CD4-positive, alpha-beta T cell (primary cell): ENCODE data around the gene ULK2. TPM values are rescaled to one million over a fixed set of nuclear protein-coding genes. Genes with fewer than 3 reads are reported as not detected.
A peak's percentile ranks its signal among the peaks of the same experiment; 100 is the strongest.

Source experiments
- ATAC-seq: fragments of 200-7000 bp; cut with Tn5 transposase; one replicate; pipeline ENCODE4 v1.10.0; 2022; ENCODE audit warnings: mild to moderate bottlenecking; ENCODE audit not compliant: poor library complexity
- CTCF ChIA-PET: fragments of 350-600 bp; sonication (Branson Sonifier 250); formaldehyde crosslinking; loops from one replicate; lab custom pipeline; 2021; ENCODE audit warnings: antibody characterized with exemption, inconsistent platforms; lab: Charles Lee
- POLR2A ChIA-PET: fragments of 350-600 bp; sonication (Branson Sonifier 250); formaldehyde crosslinking; loops from one replicate; lab custom pipeline; 2021; ENCODE audit warnings: antibody characterized with exemption, inconsistent platforms; lab: Charles Lee
- DNase-seq, 14 experiments: peaks; one replicate each; pipeline ENCODE4 v3.0.0-alpha.2; 2013 to 2020; ENCODE audit warnings: mixed read lengths in 2 of 14
- H3K27ac ChIP-seq, 2 donors: one replicate each; pipeline versions ENCODE4 v1.5.1 to v1.7.0; 2013; ENCODE audit warnings: low read length in 2 of 2, low read depth in 1 of 2, mild to moderate bottlenecking in 1 of 2
- H3K27me3 ChIP-seq, 2 experiments: 1 replicate in 1 of 2; 2 replicates in 1 of 2; pipeline versions ENCODE4 v1.6.1 to v1.7.0; 2013; ENCODE audit warnings: low read length in 2 of 2, control low read depth in 1 of 2, mild to moderate bottlenecking in 1 of 2, moderate library complexity in 1 of 2; ENCODE audit not compliant: insufficient read depth in 2 of 2, control insufficient read depth in 1 of 2
- H3K36me3 ChIP-seq: one replicate; pipeline ENCODE4 v1.6.1; 2013; ENCODE audit warnings: low read length, control low read depth; ENCODE audit not compliant: insufficient read depth
- H3K4me1 ChIP-seq: one replicate; pipeline ENCODE4 v1.6.1; 2013; ENCODE audit warnings: low read length, control low read depth; ENCODE audit not compliant: insufficient read depth
- H3K4me3 ChIP-seq: one replicate; pipeline ENCODE4 v1.5.1; 2013; ENCODE audit warnings: mild to moderate bottlenecking, low read length, moderate library complexity
- H3K9me3 ChIP-seq, 2 experiments: 1 replicate in 1 of 2; 2 replicates in 1 of 2; pipeline versions ENCODE4 v1.6.1 to v1.7.0; 2013; ENCODE audit warnings: low read length in 2 of 2, mild to moderate bottlenecking in 2 of 2, control low read depth in 1 of 2, moderate library complexity in 1 of 2; ENCODE audit not compliant: control insufficient read depth in 1 of 2, insufficient read depth in 1 of 2
- H3K27ac Mint-ChIP-seq: one replicate; pipeline ENCODE4 v1.8.0; 2020; ENCODE audit warnings: mixed read lengths
- H3K27me3 Mint-ChIP-seq: one replicate; pipeline ENCODE4 v1.8.0; 2021; ENCODE audit warnings: mixed read lengths
- H3K36me3 Mint-ChIP-seq: one replicate; pipeline ENCODE4 v1.8.0; 2021; ENCODE audit warnings: low read depth, mixed read lengths
- H3K4me1 Mint-ChIP-seq: one replicate; pipeline ENCODE4 v1.8.0; 2021; ENCODE audit warnings: low read depth, mixed read lengths
- H3K4me3 Mint-ChIP-seq: one replicate; pipeline ENCODE4 v1.8.0; 2020; ENCODE audit warnings: mild to moderate bottlenecking, mixed read lengths
- H3K9me3 Mint-ChIP-seq: one replicate; pipeline ENCODE4 v1.8.0; 2020; ENCODE audit warnings: mixed read lengths
- CTCF ChIP-seq: fragments of 200-600 bp; IDR thresholded peaks from one replicate; pipeline ENCODE4 v1.8.0; 2022; ENCODE audit warnings: antibody characterized with exemption, mild to moderate bottlenecking
- intact Hi-C, 2 experiments: fragments of 100-400 bp; cut with DNase I in 1 of 2; cut with micrococcal nuclease in 1 of 2; formaldehyde crosslinking; loops; one replicate each; pipeline versions ENCODE4 v1.15.1 to v1.9.0; 2023 to 2025; cut with DNase I, micrococcal nuclease
- total RNA-seq, 174 experiments: library from RNA in 2 of 174; stranded (reverse) in 2 of 174; gene quantifications; one replicate each; pipeline ENCODE4 v1.2.3 and lab custom pipeline; 2021 to 2026

Gene ULK2
- total RNA-seq, 2 experiments from 2014 or later = 17.1 to 18.3 TPM

DNA sequence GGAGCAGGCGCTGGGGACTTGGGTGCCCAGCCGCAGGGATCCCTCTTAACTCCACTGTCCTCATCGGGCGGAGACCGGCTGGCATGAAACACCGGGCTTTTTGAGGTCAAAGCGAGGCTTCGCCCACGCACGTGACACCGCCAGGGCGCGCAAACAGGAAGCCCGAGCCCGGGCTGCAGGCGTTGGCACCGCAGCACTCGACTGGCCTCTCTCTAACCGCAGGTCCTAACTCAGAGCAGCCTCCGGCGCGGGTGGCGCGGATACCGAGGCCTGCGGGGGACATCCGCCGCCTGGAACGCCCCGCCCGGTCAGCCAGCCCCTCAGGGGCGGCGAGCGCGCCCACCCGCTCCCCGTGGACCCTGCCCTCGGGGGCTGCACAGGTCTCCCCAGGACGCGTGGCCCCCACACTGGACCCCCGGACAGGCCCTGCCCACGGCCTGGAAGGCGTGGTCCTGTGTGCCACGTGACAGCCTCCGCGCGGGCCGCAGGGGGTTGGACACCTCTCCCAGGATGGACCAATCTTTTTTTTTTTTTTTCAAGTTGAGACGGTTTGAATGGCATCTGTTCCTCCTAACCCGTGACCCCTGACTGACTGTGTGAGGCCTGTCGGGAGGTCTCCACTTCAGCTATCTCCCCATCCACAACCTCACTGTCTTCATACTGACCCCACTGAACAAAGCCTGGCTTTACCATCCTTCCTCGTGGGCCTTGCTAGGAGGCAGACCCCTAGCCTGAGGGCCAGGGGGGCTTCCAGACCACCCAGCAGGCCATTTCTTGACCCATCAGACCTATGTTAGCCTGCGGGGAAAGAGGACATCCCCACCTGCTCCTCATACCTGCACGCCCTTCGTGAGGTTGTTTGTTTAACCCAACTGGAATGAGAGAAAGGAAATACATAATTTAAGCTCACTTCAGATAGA is 143.0 kb downstream of the ULK2 start:
- POLR2A ChIA-PET = interaction anchor here (1.0 kb wide), 1 partner anchor 347 kb away, joined by 3 read pairs; no protein-coding TSS in a partner anchor

DNA sequence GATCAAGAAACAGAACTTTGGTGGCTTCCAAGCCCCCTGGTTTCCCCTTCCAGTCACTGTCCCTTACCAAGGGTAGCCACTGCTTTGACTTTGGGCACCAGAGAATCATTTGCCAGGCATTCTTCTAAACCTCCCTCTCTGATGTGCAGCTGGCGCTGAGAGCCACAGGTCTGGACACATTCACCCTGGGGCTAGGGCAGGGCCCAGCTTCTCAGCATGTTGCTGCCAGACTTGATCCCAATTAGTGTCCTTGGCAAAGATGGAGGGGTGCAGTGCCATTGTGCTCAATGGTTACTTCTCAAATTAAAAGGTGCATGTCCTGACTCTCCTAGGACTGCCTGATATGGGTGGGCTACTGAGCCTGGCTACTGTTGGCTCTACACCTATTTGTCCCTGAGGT is 143.8 kb downstream of the ULK2 start:
- peak overlapping the region; percentile 63 for H3K27ac Mint-ChIP-seq
- no peaks in the 10 kb centered on the region for H3K36me3 Mint-ChIP-seq
- intact Hi-C loops = no loop called here
- peak overlapping the region; percentile 41 for H3K4me3 ChIP-seq
- no peak for TF ChIP-seq CTCF
- peaks cover 28% of the 10 kb centered on the region for H3K4me1 ChIP-seq
- H3K9me3 ChIP-seq = no peaks in the 10 kb centered on the region
- no peaks in the 10 kb centered on the region for H3K36me3 ChIP-seq
- no peaks in the 10 kb centered on the region for H3K27me3 Mint-ChIP-seq
- peaks cover 38% of the 10 kb centered on the region for H3K4me1 Mint-ChIP-seq
- ChIA-PET CTCF (no interaction called here), POLR2A (no interaction called here)
- H3K27me3 ChIP-seq = no peaks in the 10 kb centered on the region
- DNase-seq = no peak
- peak overlapping the region in 1 of 2 donors; percentile 28 for H3K27ac ChIP-seq
- no peak for ATAC-seq
- no peak overlapping the region for H3K4me3 Mint-ChIP-seq
- H3K9me3 Mint-ChIP-seq = no peaks in the 10 kb centered on the region

More for the DNA sequence above, 143.0 kb downstream of the ULK2 start:
- intact Hi-C loops = no loop called here
- Histone ChIP-seq H3K36me3 (no peaks in the 10 kb centered on the region), H3K27me3 (no peaks in the 10 kb centered on the region), H3K4me1 (peaks cover 28% of the 10 kb centered on the region), H3K9me3 (no peaks in the 10 kb centered on the region), H3K4me3 (peak overlapping the region; percentile 41), H3K27ac (peak overlapping the region in 1 of 2 donors; percentile 28)
- Mint-ChIP-seq H3K36me3 (no peaks in the 10 kb centered on the region), H3K4me3 (peak overlapping the region; percentile 82), H3K27ac (peak overlapping the region; percentile 73), H3K9me3 (no peaks in the 10 kb centered on the region), H3K27me3 (no peaks in the 10 kb centered on the region), H3K4me1 (peaks cover 41% of the 10 kb centered on the region)
- DNase-seq = peak; percentile 8 to 81 (median 46)
- CTCF ChIA-PET = interaction anchor here (0.6 kb wide), 1 partner anchor 13 kb away, joined by 3 read pairs; no protein-coding TSS in a partner anchor
- TF ChIP-seq CTCF = no peak
- peak; percentile 51 for ATAC-seq

Other genes starting within 250 kb of the ULK2 start
- gene ALDH3A2, start 219.2 kb downstream of the ULK2 start, total RNA-seq = 10 to 100 TPM; 20.0 to 20.9 TPM
- not detected for gene SLC47A2, start 151.4 kb downstream of the ULK2 start, total RNA-seq
- not detected for gene ALDH3A1, start 119.6 kb downstream of the ULK2 start, total RNA-seq
- gene AKAP10, start 109.9 kb upstream of the ULK2 start, total RNA-seq = 10 to 100 TPM; 29.2 to 36.0 TPM
- gene SPECC1, start 141.4 kb upstream of the ULK2 start, total RNA-seq = 1 to 10 TPM; 4.3 to 4.4 TPM